Neural progenitor cell (in vitro differentiated cells): Measurements from ENCODE around the gene WSCD1.

Source experiments
- CTCF ChIP-seq: fragments of 200-600 bp; sonication (generic); IDR thresholded peaks from 2 replicates; pipeline ENCODE4 v1.5.1; 2017; ENCODE audit warnings: antibody characterized with exemption, mild to moderate bottlenecking
- EZH2 ChIP-seq: fragments of 200-600 bp; sonication (generic); IDR thresholded peaks from 2 replicates; pipeline ENCODE4 v1.6.1; 2017; ENCODE audit warnings: antibody characterized with exemption, mild to moderate bottlenecking, moderate library complexity
- EZH2phosphoT487 ChIP-seq: fragments of 200-600 bp; sonication (generic); IDR thresholded peaks from 2 replicates; pipeline ENCODE4 v1.6.1; 2017; ENCODE audit warnings: antibody characterized with exemption

GRCh38 chr17:6139447-6139832 lies 69.3 kb downstream of the WSCD1 start:
- TF ChIP-seq CTCF (no peak), EZH2 (no peak), EZH2phosphoT487 (no peak)
